GM19239 (cell line): ENCODE data around the gene SLC15A1.
A peak's percentile ranks its signal among the peaks of the same experiment; 100 is the strongest.
"Not testable (repeated sequence)": the region's sequence is repeated elsewhere in the genome, so short reads cannot be mapped to it uniquely, and the experiment has no call there.

Source experiments
- DNase-seq: peaks from one replicate; pipeline ENCODE4 v3.0.0; 2011; ENCODE audit warnings: low spot score; ENCODE audit not compliant: insufficient read length
- FAIRE-seq: peaks from 2 replicates; lab custom pipeline; 2011; peaks lifted over from hg19 to GRCh38; lab: Jason Lieb, UNC

SLC15A1 gene

DNA sequence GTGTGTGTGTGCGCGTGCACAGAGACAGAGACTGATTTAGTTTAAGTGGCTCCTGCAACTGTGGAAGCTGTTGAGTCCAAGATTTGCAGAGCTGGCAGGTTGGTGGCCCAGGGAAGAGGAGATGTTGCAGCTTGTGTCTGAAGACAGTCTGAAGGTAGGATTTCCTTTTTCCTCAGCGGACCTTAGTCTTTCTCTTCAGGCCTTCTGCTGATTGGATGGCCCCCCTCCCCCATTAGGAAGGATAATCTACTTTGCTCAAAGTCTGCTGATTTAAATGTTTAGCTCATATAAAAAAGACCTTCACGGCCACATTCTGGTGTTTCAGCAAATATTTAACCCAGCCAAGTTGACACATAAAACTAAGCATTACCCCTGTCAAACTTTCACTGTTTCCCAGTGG, 84.3 kb downstream of the SLC15A1 start:
- DNase-seq (no peak), FAIRE-seq (no peak)

DNA sequence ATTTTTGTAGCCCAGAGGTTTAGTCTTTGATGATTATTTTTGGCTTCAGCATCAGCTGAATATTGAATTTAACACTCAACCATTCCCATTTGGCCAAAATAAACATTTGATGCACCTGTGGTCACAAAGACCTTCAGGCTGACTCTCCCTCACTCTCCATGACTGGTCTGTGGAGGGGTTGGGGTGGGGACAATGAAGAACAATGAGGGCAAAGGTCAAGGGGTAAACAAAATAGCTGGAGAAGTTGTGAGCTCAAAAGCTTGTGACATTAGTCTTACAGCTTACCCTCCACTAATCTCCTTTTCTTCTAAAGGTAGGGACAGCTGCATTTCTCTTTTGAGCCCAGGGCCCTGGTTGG, 86.9 kb downstream of the SLC15A1 start:
- DNase-seq (no peak), FAIRE-seq (no peak)

DNA sequence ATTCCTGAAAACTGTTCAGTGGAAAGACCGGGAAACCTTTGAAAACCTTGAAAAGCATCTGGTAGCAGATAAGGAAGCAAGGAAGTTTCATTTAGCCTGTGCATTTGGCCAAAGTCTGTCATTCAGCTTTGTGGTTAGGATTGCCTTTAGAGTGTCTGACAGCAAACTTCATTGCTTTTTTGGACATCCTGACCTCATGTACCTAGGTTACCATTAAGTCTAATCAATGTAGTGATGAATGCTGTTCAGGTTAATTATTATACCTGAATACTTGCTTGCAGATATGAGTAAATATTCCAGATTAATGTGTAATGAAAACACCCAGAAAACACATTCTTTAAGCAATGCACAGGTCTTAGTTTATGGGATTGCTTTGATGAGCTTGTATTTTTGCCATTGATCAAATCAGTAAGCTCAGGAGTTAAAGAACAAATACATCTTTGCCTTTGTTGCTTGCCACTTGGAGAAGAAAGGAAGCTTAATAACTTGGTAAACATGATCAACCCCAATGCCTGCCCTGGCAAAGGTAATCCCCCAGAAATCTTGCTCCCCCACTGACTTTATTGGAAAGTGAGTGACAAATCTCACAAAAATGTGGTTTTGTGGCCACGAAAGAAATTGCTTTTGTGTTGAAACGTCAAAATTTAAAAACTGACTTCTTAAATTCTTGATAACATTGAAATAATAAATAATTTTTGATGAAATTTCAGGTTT, 87.4 kb downstream of the SLC15A1 start:
- FAIRE-seq (peak; percentile 44), DNase-seq (no peak)

DNA sequence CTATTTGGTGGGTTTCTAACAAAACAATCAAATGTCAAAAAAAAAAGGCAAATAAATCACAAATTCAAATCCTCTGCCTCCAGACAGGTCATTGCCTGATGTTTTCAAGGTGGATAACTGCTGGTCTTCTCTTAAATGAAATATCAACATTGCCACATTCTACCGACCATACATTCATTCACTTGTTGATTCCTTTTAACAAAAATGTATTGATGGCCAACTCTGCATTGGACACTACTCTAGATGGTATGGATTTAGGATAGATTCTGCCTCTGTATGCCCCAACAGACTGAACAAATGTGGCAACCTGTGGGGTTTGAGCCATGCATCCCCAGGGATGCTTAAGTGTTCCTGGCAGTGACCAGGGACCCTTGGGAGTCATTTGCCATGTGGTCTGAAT, 88.0 kb downstream of the SLC15A1 start:
- no peak for FAIRE-seq
- no peak for DNase-seq

DNA sequence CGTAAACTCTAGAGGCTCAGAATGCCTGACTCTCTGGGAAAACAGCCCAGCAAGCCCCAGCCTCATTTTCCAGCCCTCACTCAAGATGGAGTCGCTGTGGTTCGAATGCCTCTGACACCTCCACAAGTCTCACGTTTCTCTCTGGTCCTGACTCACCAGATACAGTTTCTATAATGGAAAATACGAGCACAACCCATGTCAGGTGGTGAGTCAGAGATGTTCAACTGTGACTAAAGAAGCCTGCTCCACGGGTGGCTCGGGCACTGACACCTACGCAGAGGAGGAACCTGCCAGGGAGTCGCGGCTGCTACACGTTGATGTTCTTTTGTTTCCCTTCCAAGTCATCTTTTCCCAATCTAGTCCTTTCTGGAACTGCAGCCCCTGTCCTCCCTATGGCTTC, 88.4 kb downstream of the SLC15A1 start:
- FAIRE-seq, result no peak
- DNase-seq, result no peak

DNA sequence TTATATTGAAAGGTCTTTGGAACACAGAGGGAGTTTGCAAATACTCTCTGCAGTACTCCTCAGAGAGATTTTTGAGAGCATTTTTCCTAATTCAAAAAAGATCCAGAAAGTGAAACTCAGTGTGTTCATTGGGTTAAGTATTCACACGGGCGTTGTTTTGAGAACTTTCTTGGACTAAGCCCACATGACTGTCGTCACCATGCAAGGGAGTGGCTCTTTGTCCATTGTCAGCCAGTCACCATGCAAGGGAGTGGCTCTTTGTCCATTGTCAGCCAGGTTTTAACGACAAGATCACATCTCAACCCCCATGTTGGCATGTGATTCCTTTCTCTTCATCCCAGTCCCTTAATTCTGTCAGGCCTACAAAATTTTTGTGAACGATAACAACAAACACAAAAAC, 94.3 kb downstream of the SLC15A1 start:
- DNase-seq (no peak), FAIRE-seq (no peak)

DNA sequence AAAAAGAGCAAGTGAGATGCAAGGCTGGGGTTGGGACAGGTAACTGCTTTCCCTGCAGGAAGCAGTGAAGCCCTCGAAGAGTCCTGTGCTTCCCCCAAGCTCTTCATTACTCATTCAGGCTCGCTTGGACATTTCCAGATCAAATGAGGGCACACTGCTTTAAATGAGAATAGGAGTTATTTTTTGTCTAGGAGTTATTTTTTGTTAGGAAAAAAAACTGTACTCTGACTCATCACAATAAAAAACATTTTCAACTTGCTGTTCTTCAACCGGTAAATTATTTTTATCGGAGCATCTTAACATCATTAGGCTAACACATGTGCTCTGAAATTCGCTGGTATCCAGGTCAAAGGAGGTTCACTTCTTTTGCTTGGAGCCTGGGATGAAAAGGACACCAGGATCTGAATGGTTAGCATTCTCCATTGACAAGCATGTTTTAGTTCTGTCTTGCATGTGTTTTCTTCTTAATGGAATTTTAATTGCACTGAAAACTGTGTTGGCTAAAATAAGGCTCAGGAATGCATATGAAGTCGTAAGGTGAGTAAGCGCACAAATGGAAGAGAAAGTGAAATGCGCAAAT, 94.9 kb downstream of the SLC15A1 start:
- no peak for FAIRE-seq
- DNase-seq, result no peak

DNA sequence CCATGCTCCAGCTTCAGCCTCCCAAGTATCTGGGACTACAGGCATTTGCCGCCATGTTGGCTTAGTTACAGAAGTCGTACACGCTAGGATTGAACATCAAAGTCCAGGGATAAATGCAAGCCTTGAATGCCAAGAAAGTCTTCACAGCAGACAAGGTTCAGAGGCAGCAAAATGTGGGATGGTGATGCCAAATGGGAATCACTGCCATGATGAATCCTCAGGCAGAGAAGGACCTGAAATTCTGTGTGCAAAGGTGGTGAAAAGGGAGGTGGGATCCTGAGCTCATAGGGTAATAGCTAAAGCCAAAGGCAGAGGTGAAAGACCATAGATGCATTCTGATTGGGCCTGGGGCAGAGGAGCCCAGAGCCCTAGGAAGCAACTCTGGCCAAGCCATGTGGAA, 96.2 kb downstream of the SLC15A1 start:
- no peak for DNase-seq
- no peak for FAIRE-seq

DNA sequence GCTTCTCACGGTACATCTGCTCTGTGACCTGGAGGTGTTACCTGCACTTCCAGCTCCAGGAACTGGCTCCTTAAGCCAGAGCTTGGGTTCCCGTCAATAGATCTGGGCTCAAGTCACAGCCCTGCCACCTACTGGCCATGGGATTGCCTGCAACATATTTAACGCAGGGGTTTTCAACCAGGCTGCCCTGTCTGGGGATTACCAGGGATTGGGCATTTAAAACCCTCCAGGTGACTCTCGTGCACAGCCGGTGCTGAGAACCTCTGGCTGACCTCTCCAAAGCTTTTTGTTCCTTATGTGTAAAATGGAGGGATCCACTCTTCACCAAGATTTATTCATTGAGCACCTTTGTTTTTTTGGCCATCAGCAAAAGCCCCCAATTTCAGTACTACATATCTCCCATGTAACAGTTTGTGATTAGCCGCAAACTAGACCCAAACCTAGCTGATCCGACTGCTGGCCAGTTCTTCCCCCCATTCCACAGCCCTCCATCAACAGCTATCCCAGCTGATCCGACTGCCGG, 98.9 kb downstream of the SLC15A1 start:
- FAIRE-seq (peak; percentile 95), DNase-seq (peak; percentile 75)

DNA sequence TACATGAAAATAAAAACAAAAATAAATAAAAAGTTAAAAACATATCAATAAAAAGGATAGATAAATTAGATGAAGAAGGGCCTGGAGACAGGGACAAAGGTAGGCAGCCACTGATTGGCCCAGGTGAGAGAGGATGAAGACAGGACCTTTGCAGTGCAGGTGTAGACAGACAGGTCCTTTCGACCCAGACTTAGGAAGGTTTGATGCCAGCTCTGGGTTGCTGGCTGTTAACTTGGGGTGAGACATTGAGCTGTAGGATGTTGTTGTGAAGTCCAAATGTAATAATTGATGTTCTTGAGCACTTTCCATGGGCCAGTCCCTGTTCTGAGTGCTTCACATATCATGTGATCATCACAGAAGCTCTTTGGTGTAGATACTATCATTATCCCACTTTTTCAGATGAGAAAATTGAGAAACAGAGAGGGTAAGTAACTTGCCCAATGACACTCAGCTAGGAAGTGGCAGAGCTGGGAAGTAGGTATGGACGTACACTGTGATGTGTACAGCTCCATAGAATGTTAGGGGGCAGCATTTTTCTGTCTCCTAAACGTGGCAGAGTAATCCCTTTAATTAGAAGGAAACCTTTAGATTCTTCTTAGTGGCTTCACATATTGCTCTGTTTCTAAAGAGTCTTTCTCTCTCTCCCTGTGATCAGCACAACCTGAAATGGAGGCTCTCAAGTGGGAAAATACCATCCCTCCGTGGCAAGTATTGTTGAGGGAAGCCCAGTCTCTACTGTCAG, 99.6 kb downstream of the SLC15A1 start:
- no peak for FAIRE-seq
- DNase-seq, result no peak

DNA sequence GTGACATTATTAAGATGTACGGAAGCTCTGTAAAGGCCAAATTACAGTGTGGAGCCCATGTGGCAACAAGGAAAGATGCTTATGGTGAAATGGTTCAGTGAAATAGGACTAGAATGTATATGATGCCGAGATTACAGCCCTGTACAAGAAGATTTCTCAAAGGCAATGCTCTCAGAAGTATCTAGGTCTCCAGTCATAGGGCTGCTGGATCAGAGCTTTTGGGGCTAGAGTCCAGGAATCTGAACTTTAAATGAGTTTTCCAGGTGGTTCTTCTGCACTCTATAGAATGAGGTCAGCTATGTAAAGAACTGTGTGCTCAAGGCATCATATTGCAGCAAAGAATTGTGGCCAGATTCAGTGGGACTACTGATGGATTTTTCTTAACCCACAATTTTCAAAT, 100.2 kb downstream of the SLC15A1 start:
- DNase-seq, result no peak
- peak; percentile 23 for FAIRE-seq

DNA sequence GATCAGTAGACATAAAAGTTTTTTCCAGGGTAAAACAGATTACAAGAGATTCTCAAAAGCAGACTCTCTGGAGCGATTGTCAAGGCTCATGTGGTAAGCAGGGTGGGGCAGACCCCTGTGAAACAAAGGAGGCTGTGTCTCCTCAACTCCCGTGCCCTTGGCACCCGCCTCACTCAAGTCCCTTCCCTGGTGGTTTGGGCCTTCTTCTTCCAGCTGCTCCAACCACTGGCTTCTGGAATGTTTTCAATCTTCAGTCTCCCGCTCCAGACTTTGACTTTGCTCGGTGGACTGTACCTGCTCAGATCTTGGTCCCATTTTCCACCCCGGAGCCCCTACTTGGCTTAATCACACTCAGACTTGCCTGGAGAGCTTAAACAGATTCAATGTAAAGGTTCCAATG, 100.7 kb downstream of the SLC15A1 start:
- FAIRE-seq, result no peak
- no peak for DNase-seq

DNA sequence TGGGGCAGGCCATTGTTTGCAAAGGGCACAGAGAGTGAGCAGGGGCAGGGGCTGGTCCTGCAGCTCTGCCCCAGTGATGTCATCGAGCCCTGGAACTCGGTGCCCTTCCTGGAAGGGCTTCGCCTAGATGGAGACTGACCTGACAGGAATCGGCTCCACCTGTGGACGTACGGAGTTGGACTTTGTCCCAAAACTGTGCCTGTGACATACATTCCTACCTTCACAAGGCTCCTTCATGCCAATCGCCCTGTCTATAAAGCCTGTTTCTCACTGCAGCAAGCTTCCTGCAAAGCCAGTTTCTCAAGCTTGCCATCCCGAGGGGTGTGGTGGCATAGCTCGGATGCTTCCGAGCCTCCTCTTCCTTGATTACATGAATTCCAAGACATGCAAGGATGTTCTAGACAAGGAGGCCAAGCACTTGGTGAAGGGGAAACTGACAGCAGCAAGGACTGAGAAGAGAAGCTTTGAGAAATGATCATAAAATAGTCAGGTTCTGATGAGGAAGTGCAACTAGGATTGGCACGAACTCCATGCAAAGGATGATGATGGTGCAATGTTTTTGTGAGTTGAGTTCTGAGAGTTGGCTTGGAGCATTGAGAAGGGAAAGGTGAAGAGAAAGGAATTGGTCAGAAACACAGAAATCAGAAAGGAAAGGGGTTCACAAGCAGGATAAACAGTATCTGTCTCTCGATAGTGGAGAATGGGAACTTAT, 101.9 kb downstream of the SLC15A1 start:
- FAIRE-seq (no peak), DNase-seq (no peak)

DNA sequence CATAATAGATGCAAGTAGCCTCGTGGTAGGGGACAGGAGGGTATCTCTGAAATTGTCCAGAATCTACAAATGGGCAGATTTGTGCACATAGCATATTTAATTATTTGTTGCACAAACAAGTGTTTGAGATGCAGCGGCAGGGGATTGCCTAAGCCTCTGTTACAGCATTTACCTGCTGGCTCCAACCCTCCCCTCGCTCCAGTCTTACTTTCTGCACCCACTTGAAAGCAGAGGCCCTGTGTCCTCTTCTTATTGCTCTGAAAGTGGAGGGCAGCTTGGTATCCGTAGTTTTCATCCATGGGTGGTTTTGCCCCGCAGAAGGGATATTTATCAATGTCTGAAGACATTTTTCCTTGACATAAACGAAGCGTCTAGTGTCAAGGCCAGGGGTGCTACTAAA, 102.6 kb downstream of the SLC15A1 start:
- DNase-seq (no peak), FAIRE-seq (no peak)

DNA sequence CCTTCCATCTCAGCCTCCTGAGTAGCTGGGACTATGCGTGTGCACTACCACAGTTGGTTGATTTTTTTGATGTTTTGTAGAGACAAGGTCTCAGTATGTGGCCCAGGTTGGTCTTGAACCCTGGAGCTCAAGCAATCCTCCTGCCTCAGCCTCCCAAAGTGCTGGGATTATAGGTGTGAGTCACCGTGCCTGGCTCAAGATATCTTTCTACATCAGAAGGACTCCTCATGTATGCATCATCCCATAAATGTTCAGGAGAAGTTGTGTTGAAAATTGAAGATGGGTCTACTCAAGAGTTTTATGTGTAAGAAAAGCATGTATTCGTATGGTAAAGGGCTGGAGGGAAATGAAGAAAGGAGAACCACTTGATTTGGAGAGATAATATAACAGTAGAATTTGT, 103.8 kb downstream of the SLC15A1 start:
- FAIRE-seq, result no peak

DNA sequence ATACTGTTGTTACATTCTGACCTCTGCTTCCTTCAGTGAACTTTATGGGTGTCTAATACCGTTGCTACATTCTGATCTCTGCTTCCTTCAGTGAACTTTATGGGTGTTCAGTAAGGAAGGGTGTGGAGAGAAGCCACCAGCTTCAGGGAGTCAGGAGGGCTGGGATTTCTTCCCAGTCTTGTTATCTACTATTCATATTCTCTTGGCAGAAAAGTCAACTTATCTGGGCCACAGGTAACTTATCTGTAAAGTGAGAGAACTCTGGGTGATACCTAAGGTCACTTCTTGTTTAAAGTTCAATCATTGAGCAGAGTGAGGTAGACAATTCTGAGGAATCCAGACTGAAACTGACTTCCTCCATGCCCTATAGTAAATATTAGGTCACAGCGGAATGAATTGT, 104.3 kb downstream of the SLC15A1 start:
- no peak for FAIRE-seq
- no peak for DNase-seq

More for the DNA sequence above, 103.8 kb downstream of the SLC15A1 start:
- no peak for DNase-seq

DNA sequence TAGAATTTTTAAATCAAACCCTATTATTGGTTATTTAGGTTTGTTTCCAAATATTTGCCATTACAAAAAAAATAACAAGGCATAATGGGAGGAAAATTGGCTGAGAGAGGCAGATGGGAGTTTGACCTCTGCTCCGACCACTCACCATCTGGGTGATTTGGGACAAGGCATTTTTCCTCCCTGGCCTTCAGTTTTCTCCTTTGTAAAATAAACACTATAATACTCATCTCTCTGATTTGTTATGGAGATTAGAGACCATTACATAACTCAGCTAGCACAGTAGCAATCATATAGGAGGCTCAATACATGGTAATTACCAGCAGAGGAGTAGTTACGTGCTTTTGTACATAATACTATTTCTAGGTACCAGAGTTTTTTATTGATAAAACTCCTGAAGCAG, 105.4 kb downstream of the SLC15A1 start:
- FAIRE-seq (no peak), DNase-seq (no peak)

DNA sequence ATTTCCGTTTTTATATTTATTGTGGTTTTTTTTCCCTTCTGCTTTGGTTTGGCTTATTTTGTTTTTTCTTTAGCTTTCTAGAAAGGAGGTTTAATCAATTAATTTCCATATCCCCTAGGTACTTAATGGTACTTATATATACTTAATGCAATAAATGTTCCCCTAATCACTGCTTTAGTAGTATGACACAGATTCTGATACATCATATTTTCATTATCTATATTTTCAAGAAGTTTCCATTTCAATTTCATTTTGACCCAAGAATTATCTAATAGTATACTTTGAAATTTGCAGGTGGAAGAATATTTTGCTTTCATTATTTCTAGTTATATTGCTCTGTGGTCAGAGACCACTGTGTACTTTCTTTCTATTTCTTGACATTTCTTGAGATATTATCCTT, 109.0 kb downstream of the SLC15A1 start:
- DNase-seq, result no peak
- no peak for FAIRE-seq

DNA sequence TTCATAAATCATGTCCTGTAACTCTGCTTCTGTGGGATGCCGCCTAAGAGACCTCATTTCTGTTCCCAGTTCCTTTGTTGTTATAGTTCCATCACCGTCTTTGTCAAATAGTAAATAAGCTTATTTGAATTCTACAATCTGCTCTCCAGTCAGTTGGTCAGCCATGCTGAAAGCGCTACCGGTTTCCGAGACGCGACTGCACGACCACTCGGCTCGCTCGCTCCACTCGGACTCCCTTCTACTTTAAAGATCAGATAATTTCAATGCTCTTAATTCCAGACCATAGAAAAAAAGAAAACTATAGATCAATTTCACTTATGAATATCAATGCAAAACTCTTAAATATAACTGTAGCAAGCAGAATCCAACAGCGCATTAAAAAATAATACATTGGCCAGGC, 111.4 kb downstream of the SLC15A1 start:
- no peak for DNase-seq
- no peak for FAIRE-seq

DNA sequence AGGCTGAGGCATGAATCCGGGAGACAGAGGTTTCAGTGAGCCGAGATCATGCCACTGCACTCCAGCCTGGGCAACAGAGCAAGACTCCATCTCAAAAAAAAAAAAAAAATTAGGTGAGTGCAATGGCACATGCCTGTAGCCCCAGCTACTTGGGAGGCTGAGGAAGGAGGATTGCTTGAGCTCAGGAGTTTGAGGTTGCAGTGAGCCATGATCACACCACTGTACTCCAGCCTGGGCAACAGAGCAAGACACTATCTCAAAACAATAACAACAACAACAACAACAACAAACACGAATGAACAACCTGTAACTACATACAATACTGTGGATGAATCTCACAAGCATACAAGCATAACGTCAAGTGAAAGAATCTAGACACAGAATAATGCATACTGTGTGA, 112.7 kb downstream of the SLC15A1 start:
- FAIRE-seq, DNase-seq: not testable (repeated sequence)

DNA sequence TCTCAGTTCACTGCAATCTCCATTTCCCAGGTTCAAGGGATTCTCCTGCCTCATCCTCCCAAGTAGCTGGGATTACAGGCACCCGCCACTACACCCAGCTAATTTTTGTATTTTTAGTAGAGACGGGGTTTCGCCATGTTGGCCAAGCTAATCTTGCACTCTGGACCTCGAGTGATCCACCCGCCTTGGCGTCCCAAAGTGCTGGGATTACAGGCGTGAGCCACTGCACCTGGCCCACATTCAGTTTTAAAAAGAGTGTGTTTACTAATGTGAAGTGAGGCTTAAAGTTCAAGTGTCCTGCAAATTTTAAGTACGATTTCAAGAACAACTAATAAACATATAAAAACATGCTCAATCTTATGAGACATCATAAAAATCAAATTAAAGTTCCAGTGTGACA, 114.1 kb downstream of the SLC15A1 start:
- not testable (repeated sequence) for FAIRE-seq, DNase-seq
